ENCODE results near the gene KCNC1. TPM values are rescaled to one million over a fixed set of nuclear protein-coding genes. Genes with fewer than 3 reads are reported as not detected.

Gene KCNC1
- under 1 TPM in 2 of 4 donors, not detected in 2; 0.27 to 0.77 TPM for total RNA-seq

DNA sequence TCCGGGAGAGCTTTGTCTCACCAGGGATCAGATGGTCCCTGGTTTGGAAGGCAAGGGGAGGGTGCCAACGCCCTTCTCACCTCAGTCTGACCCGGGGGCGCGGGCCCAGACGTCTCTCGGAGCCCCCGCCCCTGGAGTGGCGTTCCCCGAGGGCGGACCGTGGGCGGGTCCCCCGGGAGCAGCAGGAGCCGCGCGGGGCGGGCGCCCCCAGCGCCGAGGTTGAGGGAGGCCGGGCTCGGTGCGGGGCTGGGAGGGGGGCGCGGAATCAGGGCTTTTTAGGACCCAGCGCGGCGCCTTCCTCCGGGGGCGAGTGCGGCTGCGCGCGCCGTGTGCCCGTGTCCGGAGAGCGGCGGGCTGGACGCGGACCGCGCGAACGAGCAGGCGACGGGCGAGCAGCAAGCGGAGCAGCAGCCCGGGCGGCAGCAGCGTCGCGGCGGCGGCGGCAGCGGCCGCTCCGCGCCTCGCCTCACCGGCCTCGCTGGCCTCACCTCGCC is at the start of gene KCNC1:
Gene KCNC1, plus strand, starts transcription at position 364 of the 494 bp plus-strand sequence. CDS start 1,222 bp downstream, outside the sequence.
- Histone ChIP-seq H3K27ac (peak within 1 kb of the TSS in 1 of 4 donors; percentile 27), H3K27me3 (peaks cover 84% of the 10 kb centered on the region), H3K9me3 (no peaks in the 10 kb centered on the region), H3K4me1 (peaks cover 0 to 34% (median 14%) of the 10 kb centered on the region in 3 donors), H3K4me3 (peak within 1 kb of the TSS; percentile 1 to 54), H3K36me3 (no peaks in the 10 kb centered on the region)
- 0% methylated on average over 4 of the region's 66 CpGs; no CpG with 5 or more reads in 1 of the 2 donors for WGBS, 2 donors (ENCODE audit: low coverage in 1 of 2)
- TF ChIP-seq EP300 (IDR thresholded peaks at IDR 0.05), result no peak
- no peak for TF ChIP-seq POLR2A (IDR thresholded peaks at IDR 0.05)
- TF ChIP-seq CTCF (IDR thresholded peaks at IDR 0.05), result no peak
- TF ChIP-seq POLR2AphosphoS5 (IDR thresholded peaks at IDR 0.05), result no peak
- ATAC-seq, result peak; percentile 48

GRCh38 chr11:17686231-17686980 is 48.2 kb upstream of the KCNC1 start:
- ATAC-seq, result no peak
- no peak overlapping the region for H3K27ac ChIP-seq
- H3K4me1 ChIP-seq, result no peaks in the 10 kb centered on the region
- H3K4me3 ChIP-seq, result no peak overlapping the region
- H3K27me3 ChIP-seq, result peaks cover 58% of the 10 kb centered on the region
- no peak for TF ChIP-seq POLR2AphosphoS5 (IDR thresholded peaks at IDR 0.05)
- TF ChIP-seq POLR2A (IDR thresholded peaks at IDR 0.05), result no peak
- no peak for TF ChIP-seq EP300 (IDR thresholded peaks at IDR 0.05)
- no peak for TF ChIP-seq CTCF (IDR thresholded peaks at IDR 0.05)
- no peaks in the 10 kb centered on the region for H3K36me3 ChIP-seq
- WGBS, 2 donors (ENCODE audit: low coverage in 1 of 2), result 9 to 17% methylated on average over 3 to 7 of the region's 8 CpGs
- no peaks in the 10 kb centered on the region for H3K9me3 ChIP-seq

GRCh38 chr11:17687946-17688670 is 46.5 kb upstream of the KCNC1 start:
- no peak overlapping the region for H3K27ac ChIP-seq
- H3K36me3 ChIP-seq, result no peaks in the 10 kb centered on the region
- H3K9me3 ChIP-seq, result no peaks in the 10 kb centered on the region
- H3K27me3 ChIP-seq, result peaks cover 70% of the 10 kb centered on the region
- 66% methylated on average over 3 of the region's 18 CpGs; no CpG with 5 or more reads in 1 of the 2 donors for WGBS, 2 donors (ENCODE audit: low coverage in 1 of 2)
- no peak for TF ChIP-seq EP300 (IDR thresholded peaks at IDR 0.05)
- TF ChIP-seq POLR2AphosphoS5 (IDR thresholded peaks at IDR 0.05), result no peak
- TF ChIP-seq CTCF (IDR thresholded peaks at IDR 0.05), result no peak
- no peak overlapping the region for H3K4me3 ChIP-seq
- no peaks in the 10 kb centered on the region for H3K4me1 ChIP-seq
- no peak for ATAC-seq

DNA sequence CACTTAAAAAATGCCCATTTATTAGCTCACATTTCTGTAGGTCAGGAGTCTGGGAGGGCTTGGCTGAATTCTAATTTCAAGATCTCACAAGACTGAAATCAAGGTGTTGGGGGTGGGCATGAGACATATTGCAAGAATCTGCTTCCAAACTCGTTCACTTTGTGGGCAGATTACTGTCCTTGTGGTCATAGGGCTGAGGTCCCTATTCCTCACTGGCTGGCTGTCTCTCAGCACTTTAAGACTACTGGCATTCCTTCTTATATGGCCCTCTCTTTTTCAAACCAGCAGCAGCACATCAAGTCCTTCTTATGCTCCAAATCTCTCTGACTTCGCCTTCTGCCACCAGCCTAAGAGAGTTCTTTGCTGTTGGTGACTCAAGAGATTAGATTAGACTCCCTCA is 43.0 kb upstream of the KCNC1 start:
- Histone ChIP-seq H3K27ac (no peak overlapping the region), H3K4me1 (no peaks in the 10 kb centered on the region), H3K9me3 (no peaks in the 10 kb centered on the region), H3K4me3 (no peak overlapping the region), H3K36me3 (no peaks in the 10 kb centered on the region), H3K27me3 (peaks cover 74% of the 10 kb centered on the region)
- no peak for ATAC-seq
- TF ChIP-seq CTCF (IDR thresholded peaks at IDR 0.05) (no peak), POLR2A (IDR thresholded peaks at IDR 0.05) (no peak), POLR2AphosphoS5 (IDR thresholded peaks at IDR 0.05) (no peak)
- 33 to 34% methylated on average over 2 of the region's 2 CpGs for WGBS, 2 donors (ENCODE audit: low coverage in 1 of 2)
